AG04449 (cell line): ENCODE data around the gene HSD17B8.

Experiments
- CTCF ChIA-PET: fragments of 350-600 bp; formaldehyde crosslinking; extraction: SDS; loops from one replicate; lab custom pipeline; 2021; ENCODE audit warnings: antibody characterized with exemption; lab: Yijun Ruan, JAX
- POLR2A ChIA-PET: fragments of 400-600, 350-600 bp; formaldehyde crosslinking; extraction: SDS; loops from one replicate; lab custom pipeline; 2020; ENCODE audit warnings: antibody characterized with exemption, inconsistent platforms; lab: Yijun Ruan, JAX
- DNase-seq: peaks from one replicate; pipeline ENCODE4 v3.0.0-alpha.2; 2010; ENCODE audit warnings: low read depth, low spot score
- H3K4me3 ChIP-seq: 2 replicates; pipeline ENCODE4 v1.5.1; 2011; ENCODE audit warnings: low read depth, mild to moderate bottlenecking, control low read depth, low read length
- CTCF ChIP-seq: IDR thresholded peaks from one replicate; pipeline ENCODE4 v1.5.1; 2011; ENCODE audit warnings: mild to moderate bottlenecking, moderate library complexity, low read length, control low read depth, inconsistent platforms; ENCODE audit not compliant: insufficient read depth; ENCODE audit errors: missing control alignments

Gene HSD17B8

GRCh38 chr6:33161354-33162331 lies 42.8 kb upstream of the HSD17B8 start:
- DNase-seq: no peak
- ChIA-PET POLR2A (no interaction called here), CTCF (interaction anchor here (0.7 to 7.9 kb wide), 23 partner anchors 9 to 275 kb away, joined by 3 to 91 read pairs (median 4); partner anchors contain the start of genes COL11A2 and HSD17B8)
- peak overlapping the region; percentile 57 for H3K4me3 ChIP-seq
- TF ChIP-seq CTCF: peak; percentile 94

DNA sequence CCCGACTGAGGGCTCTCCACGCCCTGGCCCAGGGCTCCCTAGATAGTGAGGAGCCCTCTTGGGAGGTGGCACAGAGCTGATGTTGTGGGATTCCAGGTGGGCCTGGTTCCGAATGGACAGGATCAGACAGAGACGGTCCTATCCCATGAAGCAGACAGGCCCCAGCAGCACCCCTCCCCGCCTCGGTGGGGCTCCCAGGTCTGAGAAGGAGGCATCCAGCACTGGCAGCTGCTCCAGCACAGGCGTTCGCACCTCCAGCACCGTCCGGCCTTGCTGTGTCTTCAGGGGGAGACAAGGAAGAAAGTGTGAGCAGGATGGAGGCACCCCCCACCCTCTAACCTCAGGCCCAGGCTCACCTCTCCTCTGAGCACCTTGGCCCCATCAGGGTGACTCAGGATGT lies 40.9 kb upstream of the HSD17B8 start:
- ChIA-PET CTCF (interaction anchor here (0.6 to 7.9 kb wide), 8 partner anchors 8 to 149 kb away, joined by 3 to 91 read pairs (median 6); no protein-coding TSS in a partner anchor), POLR2A (no interaction called here)
- no peak for DNase-seq
- H3K4me3 ChIP-seq: no peak overlapping the region
- no peak for TF ChIP-seq CTCF

GRCh38 chr6:33164176-33164575 lies 40.3 kb upstream of the HSD17B8 start:
- no peak for DNase-seq
- TF ChIP-seq CTCF: no peak
- no peak overlapping the region for H3K4me3 ChIP-seq
- POLR2A ChIA-PET: no interaction called here
- CTCF ChIA-PET: interaction anchor here (1.0 to 7.9 kb wide), 6 partner anchors 9 to 150 kb away, joined by 3 to 91 read pairs (median 12); no protein-coding TSS in a partner anchor

GRCh38 chr6:33164665-33165373 lies 39.6 kb upstream of the HSD17B8 start:
- POLR2A ChIA-PET: no interaction called here

GRCh38 chr6:33165581-33166258 lies 38.7 kb upstream of the HSD17B8 start:
- TF ChIP-seq CTCF: no peak
- no peak overlapping the region for H3K4me3 ChIP-seq
- ChIA-PET POLR2A (no interaction called here), CTCF (interaction anchor here (2.0 to 7.9 kb wide), 2 partner anchors 32 to 82 kb away, joined by 4 to 91 read pairs; no protein-coding TSS in a partner anchor)
- DNase-seq: no peak

More at GRCh38 chr6:33164665-33165373, 39.6 kb upstream of the HSD17B8 start:
- no peak overlapping the region for H3K4me3 ChIP-seq
- no peak for TF ChIP-seq CTCF
- DNase-seq: no peak
- CTCF ChIA-PET: interaction anchor here (0.7 to 7.9 kb wide), 6 partner anchors 9 to 150 kb away, joined by 3 to 91 read pairs (median 6); no protein-coding TSS in a partner anchor
